NOMO-1 treated with dmso at 0.1 percent for 144 hours (cell line): ENCODE data around the gene C1orf159.
"Not testable (repeated sequence)": the region's sequence is repeated elsewhere in the genome, so short reads cannot be mapped to it uniquely, and the experiment has no call there.

Experiments used
- DNase-seq: peaks from one replicate; lab custom pipeline; 2025; ENCODE audit not compliant: unreplicated experiment; lab: John Stamatoyannopoulos, UW

Gene C1orf159

GRCh38 chr1:1082239-1082775 lies 33.6 kb downstream of the C1orf159 start:
- no peak for DNase-seq

DNA sequence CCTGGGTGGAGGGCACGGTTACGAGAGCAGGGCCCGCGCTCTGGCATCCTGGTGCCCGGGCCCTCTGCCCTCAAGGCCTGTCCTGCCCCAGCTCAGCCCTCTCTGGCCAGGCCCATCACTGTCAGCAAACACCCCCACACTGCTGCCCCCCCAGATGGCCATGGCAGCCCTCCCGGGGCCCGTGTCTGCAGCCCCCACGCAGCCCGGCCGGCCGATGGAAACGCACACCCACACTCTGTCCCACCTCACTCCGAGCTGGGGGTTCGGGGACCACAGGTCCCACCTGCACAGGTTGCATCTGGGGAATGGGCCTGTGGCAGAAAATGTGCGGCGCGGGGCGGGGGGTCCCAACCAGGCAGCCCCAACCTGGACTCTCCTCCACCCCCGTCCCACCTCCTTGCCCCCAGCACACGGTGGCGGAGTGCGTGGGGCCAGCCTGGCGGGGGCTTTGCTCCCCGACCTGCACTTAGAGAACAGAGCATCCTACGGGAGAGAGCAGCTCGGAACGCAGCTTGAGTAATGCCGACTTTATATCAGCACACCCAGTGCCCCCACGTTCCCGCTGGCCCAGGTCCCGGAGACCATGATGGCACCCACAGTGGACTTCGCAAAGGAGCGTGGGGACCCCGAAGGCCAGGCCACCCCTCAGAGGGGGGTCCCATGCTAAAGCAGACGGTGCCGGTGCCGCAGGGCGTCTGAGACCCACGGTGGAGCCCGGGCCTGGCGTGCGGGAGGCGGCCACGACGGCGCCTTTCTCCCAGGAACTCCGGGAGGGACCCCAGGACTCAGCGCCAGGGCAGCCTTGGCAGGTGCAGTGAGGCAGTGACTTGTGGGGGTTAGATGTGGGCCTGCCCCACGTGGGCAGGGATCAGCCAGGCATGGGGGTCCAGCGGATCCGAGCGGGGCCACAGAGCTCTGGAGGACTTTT lies 34.3 kb downstream of the C1orf159 start:
- no peak for DNase-seq

- DNase-seq: no peak
Measured at GRCh38 chr1:1080951-1081310, 35.0 kb downstream of the C1orf159 start.

- DNase-seq: no peak
Measured at GRCh38 chr1:1080122-1080757, 35.6 kb downstream of the C1orf159 start.

GRCh38 chr1:1079408-1080121 lies 36.3 kb downstream of the C1orf159 start:
- peak; percentile 26 for DNase-seq

GRCh38 chr1:1077396-1077795 lies 38.5 kb downstream of the C1orf159 start:
- not testable (repeated sequence) for DNase-seq

GRCh38 chr1:1075148-1075935 lies 40.5 kb downstream of the C1orf159 start:
- no peak for DNase-seq

DNA sequence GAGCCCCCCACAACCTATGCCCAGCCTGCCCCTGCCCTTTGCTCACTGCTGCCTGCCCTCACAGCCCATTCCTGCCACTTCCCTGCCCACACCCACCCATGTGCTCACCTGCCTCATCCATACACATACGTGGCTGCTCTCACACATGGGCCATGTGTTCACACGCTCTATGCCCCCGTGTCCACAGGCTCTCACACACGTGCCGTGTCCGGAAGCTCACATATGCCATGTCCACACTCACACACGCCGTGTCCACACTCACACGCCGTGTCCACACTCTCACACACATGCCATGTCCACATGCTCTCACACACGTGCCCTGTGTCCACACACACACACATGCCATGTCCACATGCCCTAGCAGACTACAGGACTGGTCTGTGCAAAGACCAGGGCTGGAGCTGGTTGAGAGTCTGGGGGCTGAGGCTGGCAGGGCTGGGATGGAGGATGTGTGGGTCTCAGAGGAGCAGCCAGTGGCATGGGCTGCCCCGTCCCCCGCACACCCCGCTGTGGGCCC lies 41.2 kb downstream of the C1orf159 start:
- DNase-seq: no peak

- DNase-seq: no peak
Measured at GRCh38 chr1:1073743-1074587, 41.9 kb downstream of the C1orf159 start, which contains the start of gene RNF223. RNF223 (minus strand) TSS chr1:1074306; CDS start chr1:1072566, 1,740 bp downstream.

DNA sequence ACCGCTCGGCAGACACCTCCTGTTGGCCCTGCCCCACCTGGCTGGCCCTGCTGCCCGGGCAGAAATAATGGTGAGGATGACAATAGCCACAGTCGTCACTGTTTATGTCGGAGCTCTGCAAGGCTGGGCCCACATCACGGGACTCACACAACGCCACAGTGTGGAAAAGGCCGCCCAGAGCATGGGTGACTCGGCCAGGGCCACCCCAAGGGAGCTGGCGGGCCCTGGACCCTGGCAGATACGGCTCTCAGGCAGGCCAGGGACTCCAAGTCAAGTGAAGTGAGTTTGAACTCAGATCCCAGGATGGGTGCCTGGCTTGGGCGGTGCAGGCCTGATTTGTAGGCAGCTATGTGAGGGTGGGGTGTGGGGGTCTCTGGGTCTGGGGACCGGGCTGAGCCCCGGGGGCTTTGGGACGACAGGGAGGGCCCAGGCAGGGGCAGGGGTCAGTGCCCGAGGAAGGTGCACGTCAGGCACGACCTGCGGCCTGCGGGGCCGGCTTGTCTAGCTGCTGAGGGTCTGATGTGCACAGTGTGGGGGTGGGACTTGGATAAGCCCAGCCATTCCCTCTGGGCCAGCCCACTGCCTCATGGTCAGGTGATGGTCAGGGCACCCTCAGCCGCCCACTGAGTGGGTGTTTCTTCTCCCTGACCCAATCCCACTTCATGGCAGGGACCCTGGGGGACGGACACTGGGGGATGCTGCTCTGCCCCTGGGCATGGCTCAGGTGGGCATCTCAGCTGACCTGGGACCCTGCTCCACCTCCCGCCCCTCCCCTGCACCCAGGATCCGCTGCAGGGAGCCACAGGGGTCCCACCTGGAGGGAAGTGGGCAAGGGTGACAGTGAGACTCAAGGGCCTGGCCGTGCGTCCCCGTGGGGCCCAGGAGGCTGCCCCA lies 42.8 kb downstream of the C1orf159 start:
- no peak for DNase-seq

DNA sequence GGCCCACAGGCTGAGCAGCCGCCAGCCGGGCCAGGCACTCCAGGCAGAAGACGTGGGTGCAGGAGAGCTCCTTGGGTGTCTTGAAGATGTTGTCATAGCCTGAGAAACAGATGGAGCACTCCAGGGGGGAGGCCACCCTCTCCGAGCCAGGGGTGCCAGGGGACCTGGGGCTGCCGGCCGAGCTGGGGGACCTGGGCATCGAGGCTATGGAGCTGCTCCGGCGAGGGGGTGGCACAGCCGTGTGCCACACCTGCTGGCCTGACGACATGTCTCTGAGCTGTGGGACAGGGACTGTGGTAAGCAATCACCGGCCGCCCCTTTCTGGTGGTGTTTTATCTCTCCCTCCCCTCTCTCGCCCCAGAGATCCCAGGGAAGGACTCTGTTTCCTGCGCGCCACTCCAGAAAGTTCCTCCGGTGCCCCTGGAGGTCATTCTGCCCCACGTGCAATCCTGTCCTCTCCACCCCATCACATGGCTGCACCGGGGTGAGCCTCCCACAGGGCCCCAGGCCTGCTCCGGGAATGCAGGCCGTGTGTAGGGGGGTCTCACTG lies 43.5 kb downstream of the C1orf159 start:
- no peak for DNase-seq

DNA sequence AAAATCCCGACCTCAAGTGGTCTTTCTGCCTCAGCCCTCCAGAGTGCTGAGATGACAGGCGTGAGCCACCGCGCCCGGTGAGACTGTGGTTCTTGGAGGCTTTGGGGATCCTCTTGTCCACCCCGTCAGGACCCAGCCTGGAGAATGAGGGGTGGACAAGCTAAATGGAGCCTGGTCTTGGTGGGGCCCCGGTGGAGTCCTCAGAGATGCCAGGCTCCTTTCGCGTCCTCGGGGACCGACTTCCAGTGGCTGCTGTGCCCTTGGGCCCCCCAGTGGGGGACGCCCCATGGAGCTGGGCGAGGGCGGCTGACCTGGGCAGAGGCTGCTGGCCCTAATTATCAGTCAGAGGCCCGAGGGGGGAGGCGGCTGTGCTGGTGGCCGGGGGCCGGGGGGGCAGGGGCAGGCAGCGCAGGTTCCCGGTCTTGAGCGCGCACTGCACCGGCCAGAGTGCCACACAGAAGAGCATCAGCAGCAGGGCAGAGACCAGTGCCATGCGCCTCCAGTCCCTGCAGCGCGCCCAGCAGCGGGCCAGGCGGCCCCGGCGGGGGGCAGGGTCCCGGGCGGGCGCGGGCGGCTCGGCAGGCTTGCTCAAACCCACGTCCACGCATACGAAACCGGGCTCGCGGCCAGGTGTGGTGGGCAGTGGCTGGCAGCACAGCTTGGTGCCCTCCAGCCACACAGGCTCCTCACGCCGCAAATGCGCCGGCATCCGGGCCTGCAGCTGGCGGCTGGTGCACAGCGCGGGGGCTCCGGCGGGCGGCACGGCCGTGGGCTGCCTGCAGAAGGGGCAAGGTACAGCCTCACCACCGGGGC lies 44.2 kb downstream of the C1orf159 start:
- DNase-seq: no peak

DNA sequence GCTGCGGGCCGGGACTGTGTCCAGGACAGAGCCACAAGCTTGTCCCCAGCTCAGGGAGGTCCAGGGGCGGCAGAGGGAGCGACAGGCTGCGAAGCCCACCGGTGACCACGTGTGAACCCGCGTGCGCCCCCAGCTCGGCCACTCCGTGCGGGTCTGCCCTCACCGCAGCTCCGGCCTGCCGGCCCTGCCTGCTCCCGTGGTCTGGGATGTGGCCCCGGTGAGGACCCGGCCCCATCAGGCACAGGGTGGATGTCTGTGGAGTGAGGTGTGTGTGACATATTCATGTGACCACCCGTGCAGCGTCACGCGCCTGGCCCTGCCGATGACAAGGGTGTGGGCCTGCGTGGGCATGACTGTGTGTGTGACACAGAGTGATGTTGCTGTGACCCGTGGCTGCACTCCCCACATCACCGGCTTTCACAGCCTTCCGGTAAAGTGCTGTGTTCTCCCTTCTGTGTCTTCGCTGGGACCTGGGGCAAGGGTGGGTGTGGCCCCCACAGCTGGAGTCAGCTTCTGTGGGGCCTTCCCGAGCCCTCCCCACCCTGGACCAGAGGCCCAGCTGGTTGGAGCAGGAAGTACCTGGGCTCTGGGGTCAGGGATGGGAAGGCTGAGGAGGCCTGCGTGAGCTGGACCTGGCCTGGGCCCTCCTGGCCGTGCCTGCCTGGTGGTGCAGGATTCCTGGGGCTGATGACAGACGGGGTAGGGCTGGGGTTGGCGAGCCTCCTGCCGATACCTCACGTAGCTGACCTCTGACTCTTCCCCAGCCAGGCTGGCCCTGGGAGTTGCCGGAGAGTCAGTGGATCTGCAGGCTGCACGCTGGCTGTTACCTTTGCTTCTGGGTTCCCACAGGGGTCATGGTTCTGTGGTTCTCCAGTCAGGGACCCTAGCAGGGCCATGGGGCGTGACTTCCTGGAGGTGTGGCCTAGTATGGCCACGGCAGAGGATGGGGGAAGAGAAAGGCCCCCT lies 45.9 kb downstream of the C1orf159 start:
- DNase-seq: no peak

DNA sequence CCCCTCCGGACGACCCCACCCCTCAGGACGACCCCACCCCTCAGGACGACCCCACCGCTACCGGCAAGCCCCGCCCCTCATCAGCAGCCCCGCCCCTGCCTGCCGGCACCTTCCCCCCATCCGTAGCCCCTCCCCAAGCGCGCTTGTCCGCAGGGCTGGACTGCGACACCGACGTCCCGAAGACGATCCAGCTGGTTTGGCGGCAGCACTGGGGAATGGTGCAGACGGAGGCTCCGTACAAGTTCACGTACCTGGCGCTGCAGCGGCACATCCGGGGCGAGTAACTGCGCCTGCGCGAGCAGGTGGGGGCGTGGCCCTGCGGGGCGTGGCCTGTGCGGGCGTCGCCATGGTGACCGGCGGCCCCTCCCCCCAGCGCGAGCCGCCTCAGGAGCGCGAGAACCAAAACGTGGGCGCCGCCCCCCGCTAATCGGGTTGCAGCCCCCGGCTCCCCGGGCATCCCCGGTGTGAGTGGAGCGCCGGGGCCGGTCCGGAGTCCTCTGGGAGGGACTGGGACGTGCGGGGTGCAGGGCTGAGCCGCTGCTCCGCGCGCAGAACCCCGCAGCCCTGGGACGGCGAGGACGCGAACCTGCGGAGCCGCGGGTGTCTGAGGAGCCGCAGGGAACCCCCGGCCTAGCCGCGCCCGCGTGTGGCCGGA lies 46.7 kb downstream of the C1orf159 start:
- peak; percentile 49 for DNase-seq

GRCh38 chr1:1068517-1069055 lies 47.3 kb downstream of the C1orf159 start:
- DNase-seq: no peak
